Ishikawa (cell line): ENCODE measurements around the gene SH3TC1.

Experiments
- EP300 ChIP-seq: IDR thresholded peaks from 2 replicates; pipeline ENCODE4 v1.6.1; 2012; ENCODE audit warnings: borderline replicate concordance
- FOXM1 ChIP-seq: IDR thresholded peaks from 2 replicates; pipeline ENCODE4 v1.6.1; 2012; ENCODE audit warnings: low read depth, borderline replicate concordance
- RAD21 ChIP-seq: IDR thresholded peaks from 2 replicates; pipeline ENCODE4 v1.6.1; 2012; ENCODE audit warnings: low read depth
- REST ChIP-seq: IDR thresholded peaks from 2 replicates; pipeline ENCODE4 v1.6.1; 2012; ENCODE audit warnings: low read depth, mild to moderate bottlenecking
- TAF1 ChIP-seq: IDR thresholded peaks from 2 replicates; pipeline ENCODE4 v1.6.1; 2012; ENCODE audit warnings: low read depth, mild to moderate bottlenecking
- TCF12 ChIP-seq: IDR thresholded peaks from 2 replicates; pipeline ENCODE4 v1.6.1; 2012; ENCODE audit warnings: low read depth
- YY1 ChIP-seq: IDR thresholded peaks from 2 replicates; pipeline ENCODE4 v1.6.1; 2012; ENCODE audit warnings: low read depth

- TF ChIP-seq TAF1 (no peak), FOXM1 (no peak), TCF12 (no peak), YY1 (no peak), EP300 (no peak), REST (no peak), RAD21 (no peak)
These were observed 4.7 kb downstream of the SH3TC1 start for GRCh38 chr4:8203817-8204216.
